NCI-H1930 (cell line): Measurements from ENCODE around the gene PCOLCE2.

Experiments used
- DNase-seq, 2 experiments: peaks; one replicate each; lab custom pipeline; 2025; lab: John Stamatoyannopoulos, UW

PCOLCE2 gene

GRCh38 chr3:142808103-142808917, 80.6 kb downstream of the PCOLCE2 start:
- DNase-seq = no peak

- no peak for DNase-seq
Measured at GRCh38 chr3:142802891-142803290, 86.0 kb downstream of the PCOLCE2 start.

GRCh38 chr3:142801746-142802145, 87.1 kb downstream of the PCOLCE2 start:
- DNase-seq = no peak

GRCh38 chr3:142796823-142797222, 92.1 kb downstream of the PCOLCE2 start:
- DNase-seq = no peak

- no peak for DNase-seq
Measured at GRCh38 chr3:142795332-142795731, 93.6 kb downstream of the PCOLCE2 start.

GRCh38 chr3:142794508-142794907, 94.4 kb downstream of the PCOLCE2 start:
- no peak for DNase-seq

GRCh38 chr3:142787719-142788118, 101.2 kb downstream of the PCOLCE2 start:
- no peak for DNase-seq

GRCh38 chr3:142785996-142786395, 102.9 kb downstream of the PCOLCE2 start:
- DNase-seq = no peak

GRCh38 chr3:142784228-142784627, 104.7 kb downstream of the PCOLCE2 start:
- DNase-seq = no peak

- no peak for DNase-seq
Measured at GRCh38 chr3:142782616-142783015, 106.3 kb downstream of the PCOLCE2 start.

- DNase-seq = no peak
Measured at GRCh38 chr3:142779591-142779990, 109.3 kb downstream of the PCOLCE2 start.

GRCh38 chr3:142778541-142778940, 110.3 kb downstream of the PCOLCE2 start:
- no peak for DNase-seq

- DNase-seq = no peak
Measured at GRCh38 chr3:142777927-142778326, 111.0 kb downstream of the PCOLCE2 start.

- DNase-seq = no peak
Measured at GRCh38 chr3:142768338-142768737, 120.5 kb downstream of the PCOLCE2 start.
